ENCODE data around the gene ECD. TPM values are rescaled to one million over a fixed set of nuclear protein-coding genes. Genes with fewer than 3 reads are reported as not detected.

The ECD gene
- total RNA-seq, 1 experiment from 2014 or later, result 25.4 TPM

DNA sequence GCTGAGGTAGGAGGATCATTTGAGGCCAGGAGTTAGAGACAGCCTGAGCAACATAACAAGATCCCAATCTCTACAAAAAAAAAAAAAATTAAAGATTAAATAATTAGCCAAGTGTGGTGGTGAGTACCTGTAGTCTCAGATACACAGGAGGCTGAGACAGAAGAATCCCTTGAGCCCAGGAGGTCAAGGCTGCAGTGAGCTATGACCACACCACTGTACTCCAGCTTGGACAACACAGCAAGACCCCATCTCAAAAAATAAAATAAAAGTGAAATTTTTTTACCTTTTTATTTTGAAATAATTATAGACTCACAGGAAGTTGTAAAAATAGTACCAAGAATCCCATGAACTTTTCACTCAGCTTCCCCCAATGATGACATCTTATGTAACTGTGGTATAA, 5.1 kb upstream of the ECD start:
- no peak overlapping the region for H3K9ac ChIP-seq (ENCODE audit: low read length)
- intact Hi-C loops (cut with micrococcal nuclease), result no loop called here
- H3K27me3 ChIP-seq (ENCODE audit: insufficient read depth, low read length), result no peaks in the 10 kb centered on the region
- ChIA-PET CTCF (no interaction called here), POLR2A (no interaction called here), RAD21 (ENCODE audit: low non-redundant PET in 1 of 2, low total read pairs in 2 of 2, uncharacterized antibody in 2 of 2, unreplicated experiment in 2 of 2) (no interaction called here)
- DNase-seq (ENCODE audit: low read depth, low spot score), result no peak
- peaks cover 13% of the 10 kb centered on the region for H3K79me2 ChIP-seq (ENCODE audit: insufficient read depth, low read length)
- no peaks in the 10 kb centered on the region for H3K36me3 ChIP-seq (ENCODE audit: control insufficient read depth in 1 of 2, insufficient read depth in 2 of 2, low read length in 2 of 2)
- no peak for ATAC-seq
- TF ChIP-seq ZNF274 (IDR thresholded peaks at IDR 0.05; ENCODE audit: low read depth, low read length), result no peak
- TF ChIP-seq ZFX (IDR thresholded peaks at IDR 0.05), result no peak
- TF ChIP-seq, protein P1, sequence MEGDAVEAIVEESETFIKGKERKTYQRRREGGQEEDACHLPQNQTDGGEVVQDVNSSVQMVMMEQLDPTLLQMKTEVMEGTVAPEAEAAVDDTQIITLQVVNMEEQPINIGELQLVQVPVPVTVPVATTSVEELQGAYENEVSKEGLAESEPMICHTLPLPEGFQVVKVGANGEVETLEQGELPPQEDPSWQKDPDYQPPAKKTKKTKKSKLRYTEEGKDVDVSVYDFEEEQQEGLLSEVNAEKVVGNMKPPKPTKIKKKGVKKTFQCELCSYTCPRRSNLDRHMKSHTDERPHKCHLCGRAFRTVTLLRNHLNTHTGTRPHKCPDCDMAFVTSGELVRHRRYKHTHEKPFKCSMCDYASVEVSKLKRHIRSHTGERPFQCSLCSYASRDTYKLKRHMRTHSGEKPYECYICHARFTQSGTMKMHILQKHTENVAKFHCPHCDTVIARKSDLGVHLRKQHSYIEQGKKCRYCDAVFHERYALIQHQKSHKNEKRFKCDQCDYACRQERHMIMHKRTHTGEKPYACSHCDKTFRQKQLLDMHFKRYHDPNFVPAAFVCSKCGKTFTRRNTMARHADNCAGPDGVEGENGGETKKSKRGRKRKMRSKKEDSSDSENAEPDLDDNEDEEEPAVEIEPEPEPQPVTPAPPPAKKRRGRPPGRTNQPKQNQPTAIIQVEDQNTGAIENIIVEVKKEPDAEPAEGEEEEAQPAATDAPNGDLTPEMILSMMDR (IDR thresholded peaks at IDR 0.05 in 2 of 3, conservative IDR thresholded peaks at IDR 0.05 in 1 of 3; ENCODE audit: borderline replicate concordance in 1 of 3, insufficient read depth in 1 of 3, low read depth in 2 of 3, low read length in 2 of 3), result no peak
- TF ChIP-seq RAD21 (IDR thresholded peaks at IDR 0.05; ENCODE audit: low read depth), result no peak
- no peak for TF ChIP-seq EZH2 (IDR thresholded peaks at IDR 0.05)
- TF ChIP-seq, protein P2, sequence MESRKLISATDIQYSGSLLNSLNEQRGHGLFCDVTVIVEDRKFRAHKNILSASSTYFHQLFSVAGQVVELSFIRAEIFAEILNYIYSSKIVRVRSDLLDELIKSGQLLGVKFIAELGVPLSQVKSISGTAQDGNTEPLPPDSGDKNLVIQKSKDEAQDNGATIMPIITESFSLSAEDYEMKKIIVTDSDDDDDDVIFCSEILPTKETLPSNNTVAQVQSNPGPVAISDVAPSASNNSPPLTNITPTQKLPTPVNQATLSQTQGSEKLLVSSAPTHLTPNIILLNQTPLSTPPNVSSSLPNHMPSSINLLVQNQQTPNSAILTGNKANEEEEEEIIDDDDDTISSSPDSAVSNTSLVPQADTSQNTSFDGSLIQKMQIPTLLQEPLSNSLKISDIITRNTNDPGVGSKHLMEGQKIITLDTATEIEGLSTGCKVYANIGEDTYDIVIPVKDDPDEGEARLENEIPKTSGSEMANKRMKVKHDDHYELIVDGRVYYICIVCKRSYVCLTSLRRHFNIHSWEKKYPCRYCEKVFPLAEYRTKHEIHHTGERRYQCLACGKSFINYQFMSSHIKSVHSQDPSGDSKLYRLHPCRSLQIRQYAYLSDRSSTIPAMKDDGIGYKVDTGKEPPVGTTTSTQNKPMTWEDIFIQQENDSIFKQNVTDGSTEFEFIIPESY (IDR thresholded peaks at IDR 0.05; ENCODE audit: extremely low read depth, insufficient replicate concordance, low read length), result no peak
- TF ChIP-seq POLR2A (IDR thresholded peaks at IDR 0.05; ENCODE audit: borderline replicate concordance, extremely low read depth, insufficient read depth, insufficient read length), result no peak
- no peak for TF ChIP-seq TCF7L2 (IDR thresholded peaks at IDR 0.05; ENCODE audit: borderline replicate concordance, extremely low read depth, insufficient read depth, insufficient read length)
- no peak for TF ChIP-seq EGR1 (IDR thresholded peaks at IDR 0.05; ENCODE audit: low read depth)
- TF ChIP-seq FOSL1 (IDR thresholded peaks at IDR 0.05; ENCODE audit: low read depth), result no peak
- TF ChIP-seq SRF (IDR thresholded peaks at IDR 0.05; ENCODE audit: low read depth), result no peak
- TF ChIP-seq, protein P3, sequence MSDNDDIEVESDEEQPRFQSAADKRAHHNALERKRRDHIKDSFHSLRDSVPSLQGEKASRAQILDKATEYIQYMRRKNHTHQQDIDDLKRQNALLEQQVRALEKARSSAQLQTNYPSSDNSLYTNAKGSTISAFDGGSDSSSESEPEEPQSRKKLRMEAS (IDR thresholded peaks at IDR 0.05), result no peak
- H4K20me1 ChIP-seq (ENCODE audit: insufficient read depth), result no peaks in the 10 kb centered on the region
- H3K4me3 ChIP-seq (replicated peaks in 1 of 2; ENCODE audit: low read depth in 1 of 2, low read length in 2 of 2), result no peak overlapping the region
- H3K4me1 ChIP-seq (ENCODE audit: control insufficient read depth in 1 of 2, insufficient read depth in 2 of 2, low read length in 2 of 2), result peaks cover 0 to 5% of the 10 kb centered on the region in 2 experiments; a peak in 1 of 4 replicates
- no peaks in the 10 kb centered on the region for H3K9me3 ChIP-seq (ENCODE audit: control insufficient read depth in 1 of 2, insufficient read depth in 1 of 2, low read depth in 1 of 2, low read length in 2 of 2)
- no peaks in the 10 kb centered on the region for H3K9me2 ChIP-seq (ENCODE audit: insufficient read depth)
- BruUV-seq (replicated peaks), result no TSS peak
- no peak overlapping the region for H3K27ac ChIP-seq (ENCODE audit: low read depth, low read length)
- H3K4me2 ChIP-seq (ENCODE audit: low read length), result no peak overlapping the region
- H2AFZ ChIP-seq (ENCODE audit: low read depth, low read length, poor library complexity, severe bottlenecking), result no peak overlapping the region

All from HCT116 (cell line).